Measurements from ENCODE around the gene PI4K2A.

DNA sequence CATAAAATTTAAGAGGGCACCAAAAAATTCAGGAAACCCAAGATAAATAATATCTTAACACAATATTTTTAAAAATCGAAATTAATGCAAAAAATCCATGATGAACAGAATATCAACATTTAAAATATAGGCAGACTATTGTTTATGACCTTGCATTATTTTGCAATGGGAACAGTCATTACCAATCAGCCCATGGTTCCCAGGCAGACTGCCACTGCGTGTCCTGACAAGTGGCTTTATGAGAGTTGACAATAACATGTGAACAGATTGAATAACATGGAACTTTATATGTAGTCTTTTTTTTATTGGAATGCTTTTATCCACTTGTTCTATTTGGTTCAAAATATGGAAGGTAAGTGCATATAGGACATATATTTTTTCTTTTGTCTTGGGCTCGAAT, 49.7 kb downstream of the PI4K2A start:
- no peak for TF ChIP-seq POLR2A (IDR thresholded peaks at IDR 0.05)
- TF ChIP-seq, protein P1, sequence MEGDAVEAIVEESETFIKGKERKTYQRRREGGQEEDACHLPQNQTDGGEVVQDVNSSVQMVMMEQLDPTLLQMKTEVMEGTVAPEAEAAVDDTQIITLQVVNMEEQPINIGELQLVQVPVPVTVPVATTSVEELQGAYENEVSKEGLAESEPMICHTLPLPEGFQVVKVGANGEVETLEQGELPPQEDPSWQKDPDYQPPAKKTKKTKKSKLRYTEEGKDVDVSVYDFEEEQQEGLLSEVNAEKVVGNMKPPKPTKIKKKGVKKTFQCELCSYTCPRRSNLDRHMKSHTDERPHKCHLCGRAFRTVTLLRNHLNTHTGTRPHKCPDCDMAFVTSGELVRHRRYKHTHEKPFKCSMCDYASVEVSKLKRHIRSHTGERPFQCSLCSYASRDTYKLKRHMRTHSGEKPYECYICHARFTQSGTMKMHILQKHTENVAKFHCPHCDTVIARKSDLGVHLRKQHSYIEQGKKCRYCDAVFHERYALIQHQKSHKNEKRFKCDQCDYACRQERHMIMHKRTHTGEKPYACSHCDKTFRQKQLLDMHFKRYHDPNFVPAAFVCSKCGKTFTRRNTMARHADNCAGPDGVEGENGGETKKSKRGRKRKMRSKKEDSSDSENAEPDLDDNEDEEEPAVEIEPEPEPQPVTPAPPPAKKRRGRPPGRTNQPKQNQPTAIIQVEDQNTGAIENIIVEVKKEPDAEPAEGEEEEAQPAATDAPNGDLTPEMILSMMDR (IDR thresholded peaks at IDR 0.05 in 4 of 5, conservative IDR thresholded peaks at IDR 0.05 in 1 of 5): no peak

All from gastrocnemius medialis (tissue), 4 donors.